ENCODE results near the gene SNX14.

Gene SNX14

DNA sequence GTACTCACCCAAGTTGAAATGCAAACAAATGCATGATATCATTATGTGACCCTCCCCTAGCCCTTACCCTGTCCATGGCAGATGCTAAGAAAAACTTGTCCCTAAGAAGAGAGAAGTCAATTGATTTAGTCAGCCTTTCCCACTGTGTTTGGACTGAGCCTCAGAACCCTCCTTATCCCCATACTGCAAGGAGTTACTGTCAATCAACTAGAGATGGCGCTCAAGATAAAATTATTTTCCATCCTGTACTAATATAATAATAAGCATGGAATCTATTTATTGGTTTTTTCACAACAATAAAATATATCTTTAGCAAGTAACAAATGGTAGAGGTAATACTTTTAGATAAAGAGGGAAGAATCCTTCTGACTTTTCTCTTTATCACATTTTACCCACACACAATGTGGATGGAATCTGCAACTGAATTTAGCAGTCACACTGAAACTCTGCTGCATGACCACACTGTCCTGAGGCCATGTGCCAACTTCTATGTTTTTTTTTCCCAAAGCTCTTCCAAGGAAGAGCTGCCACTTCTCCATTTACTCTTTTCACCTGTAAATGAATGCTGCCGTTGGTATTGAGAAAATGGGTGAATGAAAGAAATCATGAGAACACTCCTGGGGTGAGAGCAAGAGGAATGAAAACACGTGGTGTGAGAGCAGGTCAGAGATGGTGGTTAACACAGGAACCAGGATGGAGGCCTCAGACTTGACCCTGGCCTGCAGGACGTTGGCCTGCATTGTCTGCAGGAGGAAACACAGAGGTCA is 133.3 kb downstream of the SNX14 start:
- no peak for TF ChIP-seq CTCF (IDR thresholded peaks at IDR 0.05; ENCODE audit: insufficient read depth, low read length, poor library complexity, severe bottlenecking)
- no peaks in the 10 kb centered on the region for H3K36me3 ChIP-seq (ENCODE audit: control insufficient read depth, insufficient read depth, low read length)
- no peak for DNase-seq (ENCODE audit: extremely low read depth, insufficient read length)
- no peaks in the 10 kb centered on the region for H3K27me3 ChIP-seq (replicated peaks; ENCODE audit: control insufficient read depth, insufficient read depth, low read length)
- H3K4me3 ChIP-seq (replicated peaks; ENCODE audit: low read depth, low read length) = no peak overlapping the region

GRCh38 chr6:85459224-85459901 is 134.3 kb downstream of the SNX14 start:
- DNase-seq (ENCODE audit: extremely low read depth, insufficient read length) = no peak
- Histone ChIP-seq H3K36me3 (ENCODE audit: control insufficient read depth, insufficient read depth, low read length) (no peaks in the 10 kb centered on the region), H3K4me3 (replicated peaks; ENCODE audit: low read depth, low read length) (no peak overlapping the region), H3K27me3 (replicated peaks; ENCODE audit: control insufficient read depth, insufficient read depth, low read length) (no peaks in the 10 kb centered on the region)
- TF ChIP-seq CTCF (IDR thresholded peaks at IDR 0.05; ENCODE audit: insufficient read depth, low read length, poor library complexity, severe bottlenecking) = no peak

GRCh38 chr6:85458782-85459181 is 134.9 kb downstream of the SNX14 start:
- Histone ChIP-seq H3K4me3 (replicated peaks; ENCODE audit: low read depth, low read length) (no peak overlapping the region), H3K36me3 (ENCODE audit: control insufficient read depth, insufficient read depth, low read length) (no peaks in the 10 kb centered on the region), H3K27me3 (replicated peaks; ENCODE audit: control insufficient read depth, insufficient read depth, low read length) (no peaks in the 10 kb centered on the region)
- TF ChIP-seq CTCF (IDR thresholded peaks at IDR 0.05; ENCODE audit: insufficient read depth, low read length, poor library complexity, severe bottlenecking) = no peak
- DNase-seq (ENCODE audit: extremely low read depth, insufficient read length) = no peak

GRCh38 chr6:85458184-85458583 is 135.5 kb downstream of the SNX14 start:
- no peak overlapping the region for H3K4me3 ChIP-seq (replicated peaks; ENCODE audit: low read depth, low read length)
- H3K36me3 ChIP-seq (ENCODE audit: control insufficient read depth, insufficient read depth, low read length) = no peaks in the 10 kb centered on the region
- H3K27me3 ChIP-seq (replicated peaks; ENCODE audit: control insufficient read depth, insufficient read depth, low read length) = no peaks in the 10 kb centered on the region
- no peak for DNase-seq (ENCODE audit: extremely low read depth, insufficient read length)
- TF ChIP-seq CTCF (IDR thresholded peaks at IDR 0.05; ENCODE audit: insufficient read depth, low read length, poor library complexity, severe bottlenecking) = no peak

GRCh38 chr6:85456782-85457181 is 136.9 kb downstream of the SNX14 start:
- no peak for TF ChIP-seq CTCF (IDR thresholded peaks at IDR 0.05; ENCODE audit: insufficient read depth, low read length, poor library complexity, severe bottlenecking)

More at GRCh38 chr6:85456782-85457181, 136.9 kb downstream of the SNX14 start:
- no peak for DNase-seq (ENCODE audit: extremely low read depth, insufficient read length)
- Histone ChIP-seq H3K4me3 (replicated peaks; ENCODE audit: low read depth, low read length) (no peak overlapping the region), H3K36me3 (ENCODE audit: control insufficient read depth, insufficient read depth, low read length) (no peaks in the 10 kb centered on the region), H3K27me3 (replicated peaks; ENCODE audit: control insufficient read depth, insufficient read depth, low read length) (no peaks in the 10 kb centered on the region)
